Fibroblast of pulmonary artery (primary cell): ENCODE measurements around the gene NUDT16.
A peak's percentile ranks its signal among the peaks of the same experiment; 100 is the strongest.
"Not testable (repeated sequence)": the region's sequence is repeated elsewhere in the genome, so short reads cannot be mapped to it uniquely, and the experiment has no call there.

Experiments used
- DNase-seq: peaks from one replicate; pipeline ENCODE4 v3.0.0-alpha.2; 2010; ENCODE audit warnings: low read depth
- H3K4me3 ChIP-seq: replicated peaks from 2 replicates; pipeline ENCODE4 v1.5.1; 2011; ENCODE audit warnings: low read depth, mild to moderate bottlenecking, control low read depth, low read length, moderate library complexity
- TF ChIP-seq, protein P1 (sequence below): IDR thresholded peaks from 2 replicates; pipeline ENCODE4 v1.5.1; 2011; ENCODE audit warnings: mild to moderate bottlenecking, control low read depth, low read length, inconsistent platforms; ENCODE audit errors: missing control alignments

The NUDT16 gene

DNA sequence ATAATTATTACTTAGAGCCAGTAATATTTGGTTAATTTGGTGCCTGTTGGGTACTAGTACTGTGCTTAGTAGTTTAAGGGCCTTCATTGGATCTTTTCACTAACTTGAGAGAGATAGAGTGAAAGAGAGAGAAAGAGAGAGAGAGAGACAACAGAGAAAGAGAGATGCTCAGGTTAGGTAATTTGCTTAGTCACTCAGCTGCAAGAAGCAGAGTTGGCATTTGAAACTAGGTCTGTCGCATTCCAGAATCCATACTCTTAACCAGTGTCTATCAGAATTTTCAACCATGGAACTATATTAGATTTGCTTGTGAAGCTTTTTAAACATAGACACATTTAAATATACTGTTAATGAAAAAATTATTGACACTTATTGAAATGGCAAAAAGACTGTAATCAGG is 31.1 kb upstream of the NUDT16 start:
- peak; percentile 36 for DNase-seq
- no peak overlapping the region for H3K4me3 ChIP-seq
- TF ChIP-seq, protein P1, sequence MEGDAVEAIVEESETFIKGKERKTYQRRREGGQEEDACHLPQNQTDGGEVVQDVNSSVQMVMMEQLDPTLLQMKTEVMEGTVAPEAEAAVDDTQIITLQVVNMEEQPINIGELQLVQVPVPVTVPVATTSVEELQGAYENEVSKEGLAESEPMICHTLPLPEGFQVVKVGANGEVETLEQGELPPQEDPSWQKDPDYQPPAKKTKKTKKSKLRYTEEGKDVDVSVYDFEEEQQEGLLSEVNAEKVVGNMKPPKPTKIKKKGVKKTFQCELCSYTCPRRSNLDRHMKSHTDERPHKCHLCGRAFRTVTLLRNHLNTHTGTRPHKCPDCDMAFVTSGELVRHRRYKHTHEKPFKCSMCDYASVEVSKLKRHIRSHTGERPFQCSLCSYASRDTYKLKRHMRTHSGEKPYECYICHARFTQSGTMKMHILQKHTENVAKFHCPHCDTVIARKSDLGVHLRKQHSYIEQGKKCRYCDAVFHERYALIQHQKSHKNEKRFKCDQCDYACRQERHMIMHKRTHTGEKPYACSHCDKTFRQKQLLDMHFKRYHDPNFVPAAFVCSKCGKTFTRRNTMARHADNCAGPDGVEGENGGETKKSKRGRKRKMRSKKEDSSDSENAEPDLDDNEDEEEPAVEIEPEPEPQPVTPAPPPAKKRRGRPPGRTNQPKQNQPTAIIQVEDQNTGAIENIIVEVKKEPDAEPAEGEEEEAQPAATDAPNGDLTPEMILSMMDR = no peak

DNA sequence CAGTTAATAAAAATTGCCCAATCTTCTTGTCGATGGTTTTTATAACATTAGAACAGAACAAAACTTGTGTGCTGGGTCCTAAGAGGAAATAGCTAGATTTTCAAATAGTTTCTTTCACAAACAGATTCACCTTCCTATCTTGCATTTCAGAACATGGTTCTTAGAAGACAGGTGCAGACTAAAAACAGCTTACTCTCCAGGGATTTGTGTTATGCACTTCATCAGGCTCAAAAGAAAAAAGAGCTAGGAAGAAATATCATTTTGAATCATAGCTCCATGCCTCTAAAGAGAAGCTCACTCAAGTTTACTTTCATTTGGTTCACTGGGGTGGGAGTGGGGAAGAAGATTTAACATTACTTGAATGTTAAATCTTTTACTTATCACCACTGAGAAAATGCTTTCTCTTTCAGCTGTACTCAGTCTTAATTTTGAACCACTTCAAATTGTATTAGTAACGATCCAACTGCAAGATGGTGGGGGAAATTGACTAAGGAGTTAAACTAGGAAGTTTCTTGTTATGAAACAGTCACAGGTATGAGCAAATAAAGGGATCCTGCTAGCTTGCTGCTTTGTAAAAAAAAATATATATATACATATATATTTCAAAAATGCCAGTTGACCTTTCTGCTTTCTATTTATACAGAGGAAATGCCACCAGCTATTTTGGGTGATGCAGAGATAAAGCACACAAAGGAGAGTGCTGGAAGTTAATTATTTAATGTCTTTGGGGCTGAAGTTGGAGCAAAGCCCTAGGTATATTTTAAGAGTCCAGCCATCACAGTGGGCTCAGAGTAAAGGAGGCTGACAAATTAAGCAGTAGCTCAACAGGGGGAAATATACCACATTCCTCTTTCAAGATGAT is 28.3 kb upstream of the NUDT16 start:
- DNase-seq = no peak
- TF ChIP-seq, protein P1 = no peak
- no peak overlapping the region for H3K4me3 ChIP-seq

DNA sequence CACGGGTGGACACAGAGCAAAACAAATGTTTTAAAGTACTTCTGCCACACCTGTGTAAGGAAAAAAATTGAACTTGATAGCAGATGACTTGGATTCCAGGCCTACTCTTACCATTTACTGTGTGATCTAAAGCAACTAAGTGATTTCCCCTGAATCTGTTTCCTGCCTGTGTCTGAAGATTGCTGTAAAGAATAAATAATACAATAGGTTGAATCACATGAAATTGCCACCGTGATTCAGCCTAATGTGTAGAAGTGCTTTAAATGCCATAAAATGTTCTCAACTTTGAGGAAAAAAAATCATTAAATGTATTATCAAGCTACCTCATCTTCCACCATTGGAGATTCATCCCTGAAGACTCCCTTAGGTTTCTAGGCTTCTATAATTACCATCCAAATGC is 27.6 kb upstream of the NUDT16 start:
- TF ChIP-seq, protein P1 = no peak
- DNase-seq = no peak
- no peak overlapping the region for H3K4me3 ChIP-seq

DNA sequence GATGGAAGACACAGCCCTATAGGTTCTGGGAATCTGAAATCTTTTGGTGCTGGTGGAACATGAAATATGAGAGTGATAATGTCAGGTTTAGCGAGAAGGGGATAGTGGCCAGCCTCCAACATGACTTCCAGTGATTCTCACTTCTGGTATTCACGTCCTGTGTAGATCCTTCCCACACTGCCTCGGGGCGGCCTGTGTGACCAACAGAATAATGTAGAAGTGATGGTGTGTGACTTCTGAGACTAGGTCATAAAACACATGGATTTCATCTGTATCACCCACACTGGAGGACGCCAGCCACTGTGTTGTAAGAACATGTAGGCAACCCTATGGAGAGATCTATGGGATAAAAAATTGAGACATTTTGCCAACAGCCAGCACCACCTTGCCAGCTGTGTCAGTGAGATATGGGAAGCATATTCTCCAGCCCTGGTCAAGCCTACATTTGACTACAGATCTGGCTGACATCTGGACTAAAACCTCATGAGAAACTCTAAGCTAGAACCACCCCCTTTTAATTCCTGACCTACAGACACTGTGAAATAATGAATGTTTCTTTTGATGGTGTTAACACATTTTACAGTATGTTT is 25.5 kb upstream of the NUDT16 start:
- TF ChIP-seq, protein P1 = no peak
- H3K4me3 ChIP-seq = no peak overlapping the region
- no peak for DNase-seq

DNA sequence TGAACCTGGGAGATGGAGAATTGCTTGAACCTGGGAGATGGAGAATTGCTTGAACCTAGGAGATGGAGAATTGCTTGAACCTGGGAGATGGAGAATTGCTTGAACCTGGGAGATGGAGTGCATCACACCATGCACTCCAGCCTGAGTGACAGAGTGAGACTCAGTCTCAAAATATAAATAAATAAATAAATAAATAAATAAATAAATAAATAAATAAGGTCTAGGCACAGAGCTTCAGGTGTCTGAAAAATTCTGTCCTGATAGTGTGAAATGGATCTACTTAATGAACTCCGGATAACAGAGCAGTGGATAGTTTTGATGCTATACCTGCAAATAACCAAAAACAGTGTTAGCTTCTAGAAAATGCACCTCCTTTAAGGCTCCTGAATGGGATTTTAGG is 24.3 kb upstream of the NUDT16 start:
- TF ChIP-seq, protein P1 = no peak
- DNase-seq = no peak
- H3K4me3 ChIP-seq = no peak overlapping the region

DNA sequence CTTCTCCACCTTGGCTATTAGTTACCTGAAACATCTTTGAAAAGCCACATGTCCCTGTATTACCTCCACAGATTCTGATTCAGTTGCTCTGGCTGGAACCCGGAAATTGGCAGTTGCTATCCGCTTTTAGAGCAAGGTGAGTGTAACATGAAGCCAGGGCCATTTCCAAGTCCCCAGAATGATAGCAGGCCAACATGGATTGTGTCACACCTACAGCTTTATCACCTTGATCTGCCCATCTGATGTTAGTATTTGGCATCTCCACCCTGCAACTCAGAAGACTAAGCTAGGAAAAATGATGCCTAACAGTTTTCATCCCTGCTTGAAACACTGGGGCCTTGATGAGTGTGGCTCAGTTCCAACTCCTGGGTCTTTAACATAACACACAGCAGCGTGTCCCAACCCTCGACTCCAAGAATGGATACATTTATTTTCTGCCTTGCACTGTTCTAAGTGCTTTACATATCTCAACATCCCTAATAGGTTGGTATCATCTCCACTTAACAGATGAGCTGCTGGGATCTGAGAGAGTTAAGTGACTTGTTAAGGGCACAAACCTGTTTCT is 21.3 kb upstream of the NUDT16 start:
- no peak for DNase-seq
- TF ChIP-seq, protein P1 = no peak
- no peak overlapping the region for H3K4me3 ChIP-seq

DNA sequence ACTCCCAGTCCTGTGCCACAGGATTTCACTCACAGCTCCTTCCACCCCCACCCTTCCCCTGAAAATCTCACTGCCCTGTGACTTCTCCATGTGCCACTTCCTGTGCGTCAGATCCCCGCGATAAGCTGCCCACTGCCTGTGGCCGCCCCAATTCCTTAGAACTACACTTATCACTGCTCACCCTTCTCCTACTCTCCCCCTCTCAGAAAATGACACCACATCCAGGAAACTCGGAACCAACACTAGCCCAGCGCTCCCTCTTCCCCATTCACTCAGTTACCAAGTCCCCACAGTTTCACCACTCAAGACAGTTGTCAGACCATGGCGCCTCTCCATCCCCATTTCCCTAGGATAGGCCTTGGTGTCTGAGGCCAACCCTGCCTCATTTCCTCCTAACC is 20.5 kb upstream of the NUDT16 start:
- not testable (repeated sequence) for H3K4me3 ChIP-seq

More for the DNA sequence above, 20.5 kb upstream of the NUDT16 start:
- not testable (repeated sequence) for DNase-seq
